ENCODE data around the gene MRPL30. TPM values are rescaled to one million over a fixed set of nuclear protein-coding genes. Genes with fewer than 3 reads are reported as not detected.

Gene MRPL30
- total and polyA plus RNA-seq, 2 experiments from 2014 or later, result 19.4 to 36.6 TPM

DNA sequence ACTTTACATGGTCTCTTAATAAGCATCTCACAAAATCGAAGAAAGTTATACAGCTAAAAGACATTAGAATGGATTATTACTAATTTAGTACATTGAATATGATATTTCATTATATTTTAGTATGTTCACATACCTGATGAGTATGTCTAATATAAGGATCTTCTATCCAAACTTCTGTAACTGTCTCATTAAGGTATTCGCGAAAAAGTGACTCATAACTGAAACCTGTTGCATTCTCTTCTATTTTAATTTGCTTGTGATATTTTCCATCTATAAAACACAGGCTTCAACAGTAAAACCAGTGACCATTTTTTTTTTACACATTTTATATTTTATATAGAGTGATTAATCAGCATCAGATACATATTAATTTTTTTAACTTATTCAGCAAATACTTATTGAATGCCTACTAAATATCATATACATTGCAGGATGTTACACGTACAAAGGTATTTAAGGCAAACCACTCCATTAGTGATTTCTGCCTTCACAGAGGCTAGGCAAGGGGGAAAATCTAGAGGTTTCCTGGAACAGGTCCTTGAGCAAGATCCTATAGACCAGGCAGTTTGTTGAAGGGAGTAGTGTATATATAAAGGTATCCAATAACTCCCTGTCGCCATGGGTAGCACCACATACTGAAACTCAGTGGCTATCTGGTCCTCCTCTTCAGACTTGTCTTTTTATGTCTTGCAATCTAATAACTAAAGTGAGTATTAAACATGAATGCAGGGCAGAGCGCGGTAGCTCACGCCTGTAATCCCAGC is 9.4 kb upstream of the MRPL30 start:
- no peak for DNase-seq (ENCODE audit: low spot score)
- Histone ChIP-seq H3K9me2 (replicated peaks; ENCODE audit: insufficient read depth) (no peaks in the 10 kb centered on the region), H3K27me3 (no peaks in the 10 kb centered on the region), H2AFZ (no peak overlapping the region), H4K20me1 (ENCODE audit: insufficient read depth, poor library complexity, severe bottlenecking) (no peaks in the 10 kb centered on the region), H3K4me3 (no peak overlapping the region), H3K79me2 (peaks cover 5% of the 10 kb centered on the region), H3K27ac (no peak overlapping the region), H3K4me1 (ENCODE audit: insufficient read depth) (no peaks in the 10 kb centered on the region), H3K4me2 (no peak overlapping the region), H3K9me3 (ENCODE audit: low read depth) (no peaks in the 10 kb centered on the region), H3K36me3 (replicated peaks; ENCODE audit: insufficient read depth, low read depth) (no peaks in the 10 kb centered on the region)
- TF ChIP-seq EZH2phosphoT487 (IDR thresholded peaks at IDR 0.05; ENCODE audit: low read depth, severe bottlenecking, unreplicated experiment) (no peak), EZH2 (IDR thresholded peaks at IDR 0.05; ENCODE audit: borderline replicate concordance) (no peak), CTCF (IDR thresholded peaks at IDR 0.05; ENCODE audit: poor library complexity) (no peak)
- 97% methylated on average over 8 of the region's 8 CpGs for WGBS (ENCODE audit: low lambda C conversion rate, missing lambda C conversion rate)

DNA sequence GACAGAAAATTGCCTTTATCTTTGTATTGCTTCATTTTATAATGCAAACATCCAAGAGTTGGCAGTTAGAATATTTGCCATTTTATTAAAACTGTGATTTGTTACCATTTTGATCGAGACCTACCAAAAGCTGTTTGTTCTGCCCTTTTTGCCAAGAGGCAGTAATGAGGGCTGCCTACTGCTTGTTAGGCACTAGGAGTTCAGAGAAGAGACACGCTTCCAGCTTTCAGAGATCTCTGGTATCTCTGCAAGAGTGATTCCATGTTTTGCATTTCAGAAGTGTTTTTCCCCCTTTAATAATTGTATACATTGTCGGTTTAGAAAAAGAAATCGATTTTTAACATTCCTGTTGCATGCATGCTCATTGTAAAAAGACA is 628 bp downstream of the MRPL30 start:
- no peak for DNase-seq (ENCODE audit: low spot score)
- H3K9me2 ChIP-seq (replicated peaks; ENCODE audit: insufficient read depth), result no peaks in the 10 kb centered on the region
- no peak for TF ChIP-seq CTCF (IDR thresholded peaks at IDR 0.05; ENCODE audit: poor library complexity)
- no peak for TF ChIP-seq EZH2 (IDR thresholded peaks at IDR 0.05; ENCODE audit: borderline replicate concordance)
- no peak for TF ChIP-seq EZH2phosphoT487 (IDR thresholded peaks at IDR 0.05; ENCODE audit: low read depth, severe bottlenecking, unreplicated experiment)
- no peaks in the 10 kb centered on the region for H3K36me3 ChIP-seq (replicated peaks; ENCODE audit: insufficient read depth, low read depth)
- no peaks in the 10 kb centered on the region for H3K9me3 ChIP-seq (ENCODE audit: low read depth)
- H3K4me1 ChIP-seq (ENCODE audit: insufficient read depth), result peaks cover 16% of the 10 kb centered on the region
- H3K4me2 ChIP-seq, result peak overlapping the region; percentile 94
- H3K4me3 ChIP-seq, result peak overlapping the region; percentile 76
- H3K27me3 ChIP-seq, result no peaks in the 10 kb centered on the region
- peak overlapping the region; percentile 91 for H2AFZ ChIP-seq
- H4K20me1 ChIP-seq (ENCODE audit: insufficient read depth, poor library complexity, severe bottlenecking), result no peaks in the 10 kb centered on the region
- WGBS (ENCODE audit: low lambda C conversion rate, missing lambda C conversion rate), result 1% methylated on average over 4 of the region's 4 CpGs
- H3K27ac ChIP-seq, result peak overlapping the region; percentile 80
- H3K79me2 ChIP-seq, result peaks cover 89% of the 10 kb centered on the region

DNA sequence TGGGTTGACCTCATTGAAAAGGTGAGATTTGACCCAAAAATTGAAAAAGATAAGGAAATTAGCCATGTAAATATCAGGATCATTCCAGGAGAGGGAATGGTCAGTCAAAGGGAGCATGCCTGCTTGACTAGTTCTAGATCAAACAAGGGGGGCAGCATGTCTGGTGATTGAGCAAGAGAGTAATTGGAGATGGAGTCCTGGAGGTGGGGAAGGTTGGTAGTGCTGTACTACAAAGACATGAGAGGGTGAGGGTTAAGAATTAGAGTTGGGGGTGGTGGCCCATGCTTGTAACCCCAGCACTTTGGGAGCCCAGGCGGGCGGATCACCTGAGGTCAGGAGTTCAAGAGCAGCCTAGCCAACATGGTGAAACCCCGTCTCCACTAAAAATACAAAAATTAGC is 2.0 kb downstream of the MRPL30 start:
- 91% methylated on average over 3 of the region's 3 CpGs for WGBS (ENCODE audit: low lambda C conversion rate, missing lambda C conversion rate)
- no peaks in the 10 kb centered on the region for H3K9me2 ChIP-seq (replicated peaks; ENCODE audit: insufficient read depth)
- H3K4me1 ChIP-seq (ENCODE audit: insufficient read depth), result peaks cover 16% of the 10 kb centered on the region
- H3K36me3 ChIP-seq (replicated peaks; ENCODE audit: insufficient read depth, low read depth), result no peaks in the 10 kb centered on the region
- no peaks in the 10 kb centered on the region for H3K9me3 ChIP-seq (ENCODE audit: low read depth)
- no peak overlapping the region for H3K4me3 ChIP-seq
- no peak overlapping the region for H3K27ac ChIP-seq
- no peak overlapping the region for H2AFZ ChIP-seq
- peak overlapping the region; percentile 94 for H3K4me2 ChIP-seq
- H3K27me3 ChIP-seq, result no peaks in the 10 kb centered on the region
- peaks cover 86% of the 10 kb centered on the region for H3K79me2 ChIP-seq
- TF ChIP-seq EZH2phosphoT487 (IDR thresholded peaks at IDR 0.05; ENCODE audit: low read depth, severe bottlenecking, unreplicated experiment), result no peak
- no peak for TF ChIP-seq EZH2 (IDR thresholded peaks at IDR 0.05; ENCODE audit: borderline replicate concordance)
- no peak for TF ChIP-seq CTCF (IDR thresholded peaks at IDR 0.05; ENCODE audit: poor library complexity)
- no peak for DNase-seq (ENCODE audit: low spot score)
- H4K20me1 ChIP-seq (ENCODE audit: insufficient read depth, poor library complexity, severe bottlenecking), result no peaks in the 10 kb centered on the region
